ENCODE results near the gene DSCAML1. TPM values are rescaled to one million over a fixed set of nuclear protein-coding genes. Genes with fewer than 3 reads are reported as not detected.

The DSCAML1 gene
- total RNA-seq, 1 experiment from 2014 or later, result 0.15 TPM

GRCh38 chr11:117750357-117750756 lies 46.7 kb downstream of the DSCAML1 start:
- peaks cover 5% of the 10 kb centered on the region; the same call in 1 of the 2 replicates for H3K4me1 ChIP-seq (ENCODE audit: insufficient read depth, low read length)
- peaks cover 26 to 33% of the 10 kb centered on the region in 2 experiments for H3K4me1 Mint-ChIP-seq
- H3K36me3 Mint-ChIP-seq (ENCODE audit: insufficient read depth in 1 of 3, low read depth in 3 of 3), result no peaks in the 10 kb centered on the region

More at GRCh38 chr11:117750357-117750756, 46.7 kb downstream of the DSCAML1 start:
- no peak overlapping the region for H4K8ac ChIP-seq (replicated peaks; ENCODE audit: insufficient read length, low read depth, low read length)
- H2BK120ac ChIP-seq (ENCODE audit: low read depth, low read length, poor library complexity, severe bottlenecking), result no peak overlapping the region
- H4K20me1 ChIP-seq (ENCODE audit: control insufficient read depth, insufficient read depth, insufficient read length), result no peaks in the 10 kb centered on the region
- no peak overlapping the region for H2BK12ac ChIP-seq (ENCODE audit: insufficient read length, low read depth, low read length)
- H2BK20ac ChIP-seq (ENCODE audit: low read depth, low read length, poor library complexity, severe bottlenecking), result no peak overlapping the region
- Mint-ChIP-seq H3K27ac (no peak overlapping the region), H3K4me3 (no peak overlapping the region), H3K27me3 (ENCODE audit: low read depth) (peaks cover 10% of the 10 kb centered on the region), H3K9me3 (no peaks in the 10 kb centered on the region; a peak in 1 of 5 replicates)
- TF ChIP-seq CTCF (conservative IDR thresholded peaks at IDR 0.05), result no peak
- no peak overlapping the region for H3K23ac ChIP-seq (ENCODE audit: insufficient read length, low read depth, low read length)
- no peaks in the 10 kb centered on the region for H3K9me3 ChIP-seq (ENCODE audit: control insufficient read depth, low read depth, low read length)
- no peaks in the 10 kb centered on the region for H3K79me2 ChIP-seq (ENCODE audit: insufficient read depth, low read length)
- H3K9ac ChIP-seq (ENCODE audit: extremely low read depth, insufficient read length, low read length), result no peak overlapping the region
- H3K27ac ChIP-seq (ENCODE audit: insufficient read length, low read depth, low read length), result no peak overlapping the region
- no peak overlapping the region for H3K18ac ChIP-seq (ENCODE audit: insufficient read length, low read depth, low read length)
- no peaks in the 10 kb centered on the region for H3K23me2 ChIP-seq (ENCODE audit: insufficient read length, low read depth, low read length, poor library complexity, severe bottlenecking)
- no peak overlapping the region for H4K5ac ChIP-seq (ENCODE audit: insufficient read length, low read depth, low read length)
- DNase-seq, result no peak
- no CpG with 5 or more reads among the region's 5 CpGs for WGBS (ENCODE audit: extremely low coverage, insufficient read length, low lambda C conversion rate)
- no peaks in the 10 kb centered on the region for H3K79me1 ChIP-seq (ENCODE audit: insufficient read depth, low read depth, low read length, poor library complexity, severe bottlenecking)
- no peak overlapping the region for H3K4ac ChIP-seq (ENCODE audit: low read depth, low read length)
- H2BK5ac ChIP-seq (ENCODE audit: insufficient read length, low read length), result no peak overlapping the region
- no peak overlapping the region for H2AFZ ChIP-seq (ENCODE audit: low read length)
- H3K14ac ChIP-seq (ENCODE audit: insufficient read depth, low read length), result no peak overlapping the region
- no peak overlapping the region for H3K56ac ChIP-seq (ENCODE audit: insufficient read length, low read depth, low read length)
- H2BK15ac ChIP-seq (ENCODE audit: low read depth, low read length), result no peak overlapping the region
- no peak overlapping the region for H2AK5ac ChIP-seq (ENCODE audit: insufficient read length, low read length)
- H3K27me3 ChIP-seq (ENCODE audit: insufficient read depth, low read length), result no peaks in the 10 kb centered on the region
- no peak overlapping the region for H3K4me2 ChIP-seq (ENCODE audit: insufficient read depth, insufficient read length, low read length)
- no peak overlapping the region for H3T11ph ChIP-seq (ENCODE audit: low read length)
- H4K91ac ChIP-seq (ENCODE audit: insufficient read length, low read depth, low read length), result no peak overlapping the region

All from H9 (cell line).